ENCODE measurements around the gene PIGH. TPM values are rescaled to one million over a fixed set of nuclear protein-coding genes. Genes with fewer than 3 reads are reported as not detected.

PIGH gene
- total and polyA plus RNA-seq, 10 of the 15 experiments (the other 5 are each of a cell fraction or from before 2014, with no cell fraction given): 15.5 to 46.6 (median 22.3) TPM

- no peak overlapping the region for H3K9ac ChIP-seq (ENCODE audit: control insufficient read depth, insufficient read depth, low read length)
- H3K4me2 ChIP-seq (ENCODE audit: control insufficient read depth, insufficient read depth): no peak overlapping the region
- peak in 1 of 3 experiments; percentile 8; a peak in 1 of 6 replicates for TF ChIP-seq CTCF (IDR thresholded peaks at IDR 0.05 in 2 of 3, conservative IDR thresholded peaks at IDR 0.05 in 1 of 3; ENCODE audit: control insufficient read depth in 2 of 3, extremely low read depth in 1 of 3, insufficient read depth in 1 of 3, low read depth in 3 of 3, low read length in 3 of 3)
- no peak for TF ChIP-seq RFX5 (IDR thresholded peaks at IDR 0.05; ENCODE audit: low read depth, low read length)
- TF ChIP-seq IKZF2 (IDR thresholded peaks at IDR 0.05): no peak
- no peak for TF ChIP-seq POLR2AphosphoS5 (IDR thresholded peaks at IDR 0.05; ENCODE audit: low read length)
- no peak for TF ChIP-seq RB1 (IDR thresholded peaks at IDR 0.05; ENCODE audit: borderline replicate concordance)
- H3K9me3 ChIP-seq (replicated peaks; ENCODE audit: control insufficient read depth, insufficient read depth, low read length): no peaks in the 10 kb centered on the region
- ChIA-PET CTCF (interaction anchor here (0.5 to 27.6 kb wide), 13 partner anchors 10 to 195 kb away, joined by 3 to 583 read pairs (median 3); partner anchors contain the start of genes PIGH and RDH12), POLR2A (interaction anchor here (0.6 kb wide), 1 partner anchor 137 kb away, joined by 4 read pairs; no protein-coding TSS in a partner anchor), RAD21 (ENCODE audit: unreplicated experiment) (interaction anchor here (1.1 to 11.1 kb wide), 8 partner anchors 9 to 154 kb away, joined by 3 to 153 read pairs (median 4); partner anchors contain the start of gene RDH12), SMC1A (ENCODE audit: uncharacterized antibody, unreplicated experiment) (interaction anchor here (1.0 to 12.1 kb wide), 11 partner anchors 8 to 161 kb away, joined by 3 to 206 read pairs (median 6); partner anchors contain the start of genes ARG2 and RDH12)
- H3K4me1 ChIP-seq (ENCODE audit: control insufficient read depth, insufficient read depth, low read length): no peaks in the 10 kb centered on the region
- H3K36me3 ChIP-seq (ENCODE audit: control insufficient read depth in 2 of 2, insufficient read depth in 2 of 2, low read length in 1 of 2): no peaks in the 10 kb centered on the region
- peaks cover 2% of the 10 kb centered on the region; the same call in 1 of the 2 replicates for H4K20me1 ChIP-seq (ENCODE audit: control insufficient read depth, insufficient read depth)
- no peak overlapping the region for H3K4me3 ChIP-seq
- H3K27me3 ChIP-seq (replicated peaks in 1 of 2; ENCODE audit: control insufficient read depth in 2 of 2, insufficient read depth in 2 of 2, low read length in 1 of 2): no peaks in the 10 kb centered on the region
- no peak for ATAC-seq
- no peaks in the 10 kb centered on the region for H3K79me2 ChIP-seq (ENCODE audit: control insufficient read depth, insufficient read depth, low read length)
- no TSS peak for BruUV-seq (replicated peaks)
- no peak for FAIRE-seq
- no peak for DNase-seq (ENCODE audit: low read depth, low spot score)
- intact Hi-C loops (cut with micrococcal nuclease; ENCODE audit: unreplicated experiment) (no loop called here), in situ Hi-C loops (cut with MboI) (loop anchor here (5.0 to 10.0 kb wide), 2 partner anchors 87 to 124 kb away; partner anchors contain the start of gene RDH12)
- WGBS (ENCODE audit: insufficient coverage, insufficient replicate concordance, low lambda C conversion rate, missing lambda C conversion rate): 48% methylated on average over 11 of the region's 11 CpGs
- H3K27ac ChIP-seq (ENCODE audit: control insufficient read depth, insufficient read depth): no peak overlapping the region
- no peak overlapping the region for H2AFZ ChIP-seq (ENCODE audit: control insufficient read depth, low read depth, low read length)
These were observed 19.5 kb downstream of the PIGH start for GRCh38 chr14:67580336-67581171.
